Amniotic epithelial cell (primary cell): Measurements from ENCODE around the gene RAD50.
A peak's percentile ranks its signal among the peaks of the same experiment; 100 is the strongest.
"Not testable (repeated sequence)": the region's sequence is repeated elsewhere in the genome, so short reads cannot be mapped to it uniquely, and the experiment has no call there.

Source experiments
- DNase-seq: peaks from one replicate; pipeline ENCODE4 v3.0.0-alpha.2; 2010; ENCODE audit warnings: low read depth

The RAD50 gene

GRCh38 chr5:132556763-132557477, at the start of gene RAD50:
Gene RAD50, plus strand, starts transcription at chr5:132556977. Its CDS starts 348 bp downstream, at chr5:132557325.
- DNase-seq = peak; percentile 88

GRCh38 chr5:132510076-132510475, 46.7 kb upstream of the RAD50 start:
- peak; percentile 98 for DNase-seq

DNA sequence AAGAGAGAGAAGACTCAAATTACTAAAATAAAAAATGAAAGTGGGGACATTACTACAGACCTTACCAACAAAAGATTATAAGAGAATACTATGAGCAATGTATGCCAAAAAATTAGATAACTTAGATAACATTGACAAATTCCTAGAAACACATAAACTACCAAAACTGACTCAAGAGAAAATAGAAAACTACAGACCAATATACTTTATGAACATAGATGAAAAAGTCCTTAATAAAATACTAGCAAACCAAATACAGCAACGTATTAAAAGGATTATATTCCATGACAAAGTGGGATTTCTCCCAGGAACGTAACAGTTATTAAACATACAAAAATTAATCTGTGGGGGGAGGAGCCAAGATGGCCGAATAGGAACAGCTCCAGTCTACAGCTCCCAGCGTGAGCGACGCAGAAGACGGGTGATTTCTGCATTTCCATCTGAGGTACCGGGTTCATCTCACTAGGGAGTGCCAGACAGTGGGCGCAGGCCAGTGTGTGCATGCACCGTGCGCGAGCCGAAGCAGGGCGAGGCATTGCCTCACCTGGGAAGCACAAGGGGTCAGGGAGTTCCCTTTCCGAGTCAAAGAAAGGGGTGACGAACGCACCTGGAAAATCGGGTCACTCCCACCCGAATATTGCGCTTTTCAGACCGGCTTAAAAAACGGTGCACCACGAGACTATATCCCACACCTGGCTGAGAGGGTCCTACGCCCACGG, 43.0 kb upstream of the RAD50 start:
- not testable (repeated sequence) for DNase-seq

DNA sequence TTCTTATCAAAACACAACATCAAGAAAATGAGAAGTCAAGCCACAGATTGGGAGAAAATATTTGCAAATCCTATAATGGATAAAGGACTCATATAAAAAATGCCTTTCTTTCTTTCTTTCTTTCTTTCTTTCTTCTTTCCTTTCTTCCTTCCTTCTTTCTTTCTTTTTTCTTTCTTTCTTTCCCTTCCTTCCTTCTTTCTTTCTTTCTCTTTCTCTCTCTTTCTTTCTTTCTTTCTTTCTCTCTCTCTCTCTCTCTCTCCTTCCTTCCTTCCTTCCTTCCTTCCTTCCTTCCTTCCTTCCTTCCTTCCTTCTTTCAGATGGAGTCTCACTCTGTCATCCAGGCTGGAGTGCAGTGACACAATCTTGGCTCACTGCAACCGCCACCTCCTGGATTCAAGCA, 34.7 kb upstream of the RAD50 start:
- not testable (repeated sequence) for DNase-seq

GRCh38 chr5:132524877-132525276, 31.9 kb upstream of the RAD50 start:
- not testable (repeated sequence) for DNase-seq

DNA sequence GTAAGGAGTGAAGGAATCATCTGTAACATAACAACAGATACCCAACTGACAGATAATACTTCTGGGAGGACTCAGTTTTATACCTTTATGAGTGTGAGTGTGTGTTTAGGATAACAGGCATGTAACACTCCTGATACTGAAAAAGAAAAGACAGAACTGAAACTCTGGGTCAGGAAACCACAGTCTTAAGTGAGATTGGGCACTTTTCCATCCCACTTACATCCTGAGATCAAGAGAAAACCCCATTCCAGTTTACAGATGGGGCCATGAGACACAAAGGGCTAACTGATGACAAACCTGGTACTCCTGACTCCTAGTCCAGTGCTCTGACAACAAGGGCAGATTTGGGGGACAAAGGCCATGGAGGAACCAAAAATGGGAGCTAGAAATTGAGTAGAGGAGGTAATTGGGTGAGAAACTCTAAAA, 31.5 kb upstream of the RAD50 start:
- DNase-seq = no peak

GRCh38 chr5:132526290-132526973, 30.3 kb upstream of the RAD50 start:
- DNase-seq = peak; percentile 45

DNA sequence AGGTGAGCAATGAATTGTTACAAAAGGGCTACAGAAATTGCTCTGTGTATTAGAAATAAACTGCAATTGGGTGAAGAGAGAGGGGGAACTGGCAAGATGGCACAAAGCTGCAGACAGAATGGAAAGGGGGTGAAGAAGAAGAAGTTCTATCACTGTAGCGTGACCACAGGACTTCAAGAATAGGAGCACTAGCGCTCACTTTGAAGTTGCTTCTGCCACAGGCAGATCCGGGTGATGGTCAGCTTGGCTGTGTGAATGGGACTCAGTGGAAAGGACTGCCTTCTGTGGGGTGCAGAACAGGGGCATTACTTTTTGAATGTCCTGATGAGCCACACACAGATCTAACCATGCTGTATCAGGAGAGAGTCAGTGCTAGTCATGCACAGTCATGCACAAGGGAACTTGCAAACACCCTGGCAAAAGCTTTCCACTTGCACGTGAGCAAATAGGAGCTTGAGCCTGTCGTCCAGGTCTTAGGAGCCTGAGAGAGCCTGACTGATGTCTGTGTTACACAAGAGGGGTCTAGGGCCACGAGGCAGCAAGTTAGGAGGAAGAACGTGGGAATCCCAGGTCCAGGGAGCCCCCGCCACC, 29.7 kb upstream of the RAD50 start:
- DNase-seq = peak; percentile 4

DNA sequence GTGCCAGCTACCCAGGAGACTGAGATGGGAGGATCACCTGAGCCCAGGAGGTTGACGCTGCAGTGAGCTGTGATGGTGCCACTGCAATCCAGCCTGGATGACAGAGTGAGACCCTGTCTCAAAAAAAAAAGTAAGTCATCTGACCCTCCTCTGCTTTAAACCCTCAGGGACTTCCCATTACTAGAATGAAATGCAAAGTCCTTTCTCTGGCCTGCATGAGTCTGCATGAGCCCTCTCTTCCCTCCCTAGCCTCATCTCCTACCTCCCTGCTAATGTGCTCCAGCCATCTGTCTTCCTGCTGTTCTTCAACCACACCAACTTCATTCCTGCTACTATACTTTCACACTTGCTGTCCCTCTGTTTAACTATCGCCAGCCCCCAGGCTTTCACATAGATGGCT, 28.8 kb upstream of the RAD50 start:
- DNase-seq = no peak

DNA sequence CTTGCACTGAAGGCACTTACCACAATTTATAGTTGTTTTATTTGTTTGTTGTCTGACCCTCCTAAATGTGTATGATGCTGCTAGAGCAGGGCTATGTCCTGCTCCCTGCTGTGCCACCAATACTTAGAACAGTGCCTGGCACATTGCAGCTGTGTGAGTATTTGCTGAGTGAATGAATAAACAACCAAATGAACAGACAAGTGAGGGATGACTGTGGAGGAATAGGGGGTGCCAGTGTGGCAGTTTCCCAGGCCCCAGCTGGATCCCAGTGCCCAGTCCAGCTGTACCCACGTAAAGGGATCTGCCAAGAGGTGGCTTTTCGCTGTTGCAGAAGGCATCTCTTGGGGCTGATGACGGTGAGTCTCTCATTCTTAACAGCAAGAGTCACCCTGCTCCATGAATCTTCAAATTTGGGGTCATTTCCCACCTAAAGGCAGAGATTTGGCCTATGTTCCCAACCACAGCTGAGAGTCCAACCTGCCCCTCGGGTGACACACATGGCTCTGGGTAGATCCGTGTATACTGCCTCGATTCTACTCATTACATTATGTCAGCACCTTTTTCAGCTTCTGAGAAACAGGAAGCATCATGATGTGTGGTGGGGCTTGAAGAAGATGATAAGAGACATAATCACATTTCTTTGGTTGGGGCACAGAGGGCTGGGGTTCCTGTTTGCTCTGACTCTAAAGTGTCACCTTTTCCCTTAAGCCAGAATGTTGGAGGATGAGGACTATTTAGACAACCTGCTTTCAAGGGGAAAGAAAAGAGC, 27.7 kb upstream of the RAD50 start:
- DNase-seq = no peak

GRCh38 chr5:132530946-132531345, 25.8 kb upstream of the RAD50 start:
- DNase-seq = no peak

GRCh38 chr5:132539716-132540115, 17.1 kb upstream of the RAD50 start:
- no peak for DNase-seq

DNA sequence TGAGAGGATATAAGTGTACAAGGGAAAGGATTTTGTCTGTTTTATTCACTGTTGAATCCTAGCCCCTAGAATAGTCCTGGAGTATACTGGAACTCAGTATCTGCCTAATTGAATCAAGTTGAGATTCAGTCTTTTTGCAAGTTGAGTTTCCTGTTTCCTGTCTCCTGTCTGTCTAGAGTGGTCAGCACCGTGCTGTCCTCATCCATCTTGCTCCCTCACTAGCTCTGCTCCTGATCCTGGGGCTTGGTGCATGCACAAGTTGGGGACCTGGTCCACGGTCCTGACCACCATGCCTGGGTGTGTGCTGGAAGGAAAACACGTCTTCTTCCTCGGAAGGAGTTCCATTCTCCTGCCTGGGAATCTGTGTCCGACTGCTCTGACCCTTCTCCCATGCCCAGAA, 16.6 kb upstream of the RAD50 start:
- no peak for DNase-seq

GRCh38 chr5:132540764-132541163, 16.0 kb upstream of the RAD50 start:
- DNase-seq = no peak

GRCh38 chr5:132543472-132544201, 13.1 kb upstream of the RAD50 start, which contains the start of gene IL5:
Gene IL5, minus strand, starts transcription at chr5:132543522. Its CDS starts 44 bp downstream, at chr5:132543478.
- DNase-seq = no peak

DNA sequence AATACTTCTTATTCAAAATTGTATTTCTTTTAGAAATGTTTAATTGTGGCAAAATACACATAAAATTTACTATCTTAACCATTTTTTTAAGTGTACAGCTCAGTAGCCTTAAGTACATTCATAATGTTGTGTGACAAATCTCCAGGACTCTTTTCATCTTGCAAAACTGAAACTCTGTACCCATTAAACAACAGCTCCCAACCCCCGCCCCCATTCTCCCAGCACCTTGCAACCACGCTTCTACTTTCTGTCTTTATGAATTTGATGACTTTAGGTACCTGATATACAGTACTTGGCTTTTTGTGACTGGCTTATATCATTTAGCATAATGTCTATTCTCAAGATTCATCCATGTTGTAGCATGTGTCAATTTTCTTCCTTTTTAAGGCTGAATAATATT, 10.7 kb upstream of the RAD50 start:
- DNase-seq = no peak

- DNase-seq = no peak
Measured at GRCh38 chr5:132547269-132547668, 9.5 kb upstream of the RAD50 start.

DNA sequence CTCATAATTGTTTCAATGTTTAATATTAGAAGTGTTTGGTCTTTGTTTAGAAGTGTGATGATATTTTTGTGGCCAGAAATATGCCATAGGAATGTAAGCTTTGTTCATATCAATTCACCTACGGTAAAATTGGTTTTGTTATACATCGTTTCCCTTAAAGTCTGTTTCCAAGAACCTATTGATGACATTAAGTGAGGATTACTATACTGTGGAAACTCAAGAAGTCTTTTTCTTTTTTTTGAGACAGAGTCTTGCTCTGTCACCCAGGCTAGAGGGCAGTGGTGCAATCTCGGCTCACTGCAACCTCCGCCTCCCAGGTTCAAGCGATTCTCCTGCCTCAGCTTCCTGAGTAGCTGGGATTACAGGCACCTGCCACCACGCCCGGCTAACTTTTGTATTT, 7.9 kb upstream of the RAD50 start:
- not testable (repeated sequence) for DNase-seq

GRCh38 chr5:132549576-132549975, 7.2 kb upstream of the RAD50 start:
- no peak for DNase-seq

GRCh38 chr5:132556153-132556762, 519 bp upstream of the RAD50 start:
- no peak for DNase-seq
